HG02870 (cell line): ENCODE results near the gene ID4.

Experiments used
- ATAC-seq: cut with Tn5 transposase; IDR thresholded peaks from one replicate; pipeline ENCODE4 v1.9.1; 2021; ENCODE audit warnings: mild to moderate bottlenecking, moderate library complexity; ENCODE audit not compliant: unreplicated experiment

The ID4 gene

DNA sequence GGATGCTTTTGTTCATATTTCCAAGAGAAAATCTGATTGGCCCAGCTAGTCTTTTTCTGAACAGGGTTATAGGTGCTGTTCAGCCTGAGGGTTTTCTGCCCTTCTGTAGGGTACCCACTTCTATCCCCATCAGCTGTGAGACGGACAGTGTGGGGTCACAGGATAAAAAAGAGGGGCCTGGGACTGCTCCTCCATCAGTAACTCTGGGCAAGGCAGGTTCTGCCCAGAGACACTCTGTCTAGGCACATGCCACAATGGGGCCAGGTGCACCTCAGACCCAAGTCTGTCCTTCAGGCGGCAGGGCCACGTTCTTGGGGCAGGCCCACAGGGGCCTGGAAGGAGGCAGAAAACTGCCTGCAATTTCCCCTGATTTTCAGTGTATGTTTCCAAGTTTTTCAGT, 20.0 kb downstream of the ID4 start:
- ATAC-seq, result no peak

DNA sequence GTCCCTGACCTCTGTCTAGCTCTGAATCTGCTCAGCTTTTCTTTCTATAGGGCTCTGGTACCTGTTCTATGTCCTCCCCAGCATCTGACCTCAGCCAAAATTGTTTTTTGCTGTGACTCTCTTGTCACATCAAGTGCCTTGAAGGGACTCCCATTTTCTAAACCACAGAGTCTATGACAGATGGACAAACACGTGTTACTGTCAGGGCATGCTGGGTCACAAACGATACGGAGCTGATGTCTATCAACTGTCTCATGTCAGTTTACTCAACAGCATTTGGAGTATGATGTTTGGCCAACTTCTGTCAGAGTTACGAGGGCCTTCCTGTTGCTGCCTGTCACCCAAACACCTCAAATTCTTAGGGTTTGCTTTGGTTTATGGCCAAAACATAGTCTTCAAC, 20.5 kb downstream of the ID4 start:
- ATAC-seq, result no peak

DNA sequence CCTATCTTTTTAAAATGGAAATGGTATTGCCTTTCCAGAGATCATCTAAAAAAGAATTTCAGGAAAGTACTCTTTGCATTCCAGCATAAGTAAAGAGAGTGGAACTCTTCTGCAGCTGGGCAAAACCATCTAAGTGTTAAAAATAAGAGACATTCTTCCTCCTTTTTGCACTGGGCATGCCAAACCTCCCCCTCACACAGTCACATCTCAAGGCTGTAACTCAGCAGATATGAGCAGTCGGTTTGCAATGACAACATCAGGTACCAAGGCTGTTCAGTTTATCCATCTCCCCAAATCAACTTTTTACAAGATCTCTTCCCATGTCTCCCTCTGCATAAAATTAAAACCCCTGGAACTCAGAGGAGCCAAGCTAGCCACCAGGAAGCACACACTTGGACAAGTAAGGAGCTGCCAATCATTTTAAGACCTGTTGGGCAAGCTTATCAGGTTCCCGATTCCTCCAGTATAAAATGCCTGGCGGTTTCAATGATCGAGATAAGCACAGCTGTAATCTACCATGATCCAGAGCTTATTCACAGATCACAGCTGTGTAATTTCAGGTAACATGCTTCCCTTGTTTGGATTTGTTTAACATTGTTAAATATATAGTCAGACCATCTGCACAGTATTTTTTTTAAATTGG, 23.2 kb downstream of the ID4 start:
- ATAC-seq, result no peak

DNA sequence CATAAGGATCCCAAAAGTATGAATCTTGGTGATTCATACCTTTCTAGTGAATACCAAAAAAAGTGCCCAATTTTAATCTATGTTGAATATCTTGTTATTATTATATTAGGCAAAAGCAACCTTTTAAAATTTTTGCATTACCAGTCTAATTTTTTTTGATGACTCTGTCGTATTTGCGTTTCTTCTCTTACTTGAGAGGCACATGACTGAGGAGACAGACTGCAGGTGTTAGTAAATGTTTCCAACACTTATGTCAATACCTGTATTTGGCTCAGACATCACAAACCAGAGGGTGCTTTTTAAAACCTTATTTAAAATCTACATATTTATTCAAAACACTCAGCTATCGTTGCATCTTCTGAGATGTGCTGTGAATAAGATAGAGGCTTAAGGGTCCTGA, 27.1 kb downstream of the ID4 start:
- no peak for ATAC-seq

DNA sequence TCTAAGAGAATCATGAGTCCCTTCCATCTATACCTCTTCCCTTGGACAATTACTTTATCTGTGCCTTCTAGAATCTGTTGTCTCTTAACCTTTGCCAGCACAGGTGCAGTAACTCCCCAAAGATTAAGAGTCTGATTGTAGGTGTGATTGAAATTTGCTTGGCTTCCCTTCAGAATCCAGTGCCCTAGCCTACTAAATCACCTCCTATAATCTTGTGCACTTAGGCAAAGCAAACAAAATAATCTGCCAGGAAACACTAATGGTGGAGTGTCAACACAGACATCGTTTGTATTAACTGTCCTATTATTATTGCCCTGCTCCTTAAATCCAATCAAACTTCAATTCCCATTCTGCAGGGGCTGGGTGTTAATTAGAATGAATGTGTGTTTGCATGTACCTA, 28.0 kb downstream of the ID4 start:
- ATAC-seq, result no peak

DNA sequence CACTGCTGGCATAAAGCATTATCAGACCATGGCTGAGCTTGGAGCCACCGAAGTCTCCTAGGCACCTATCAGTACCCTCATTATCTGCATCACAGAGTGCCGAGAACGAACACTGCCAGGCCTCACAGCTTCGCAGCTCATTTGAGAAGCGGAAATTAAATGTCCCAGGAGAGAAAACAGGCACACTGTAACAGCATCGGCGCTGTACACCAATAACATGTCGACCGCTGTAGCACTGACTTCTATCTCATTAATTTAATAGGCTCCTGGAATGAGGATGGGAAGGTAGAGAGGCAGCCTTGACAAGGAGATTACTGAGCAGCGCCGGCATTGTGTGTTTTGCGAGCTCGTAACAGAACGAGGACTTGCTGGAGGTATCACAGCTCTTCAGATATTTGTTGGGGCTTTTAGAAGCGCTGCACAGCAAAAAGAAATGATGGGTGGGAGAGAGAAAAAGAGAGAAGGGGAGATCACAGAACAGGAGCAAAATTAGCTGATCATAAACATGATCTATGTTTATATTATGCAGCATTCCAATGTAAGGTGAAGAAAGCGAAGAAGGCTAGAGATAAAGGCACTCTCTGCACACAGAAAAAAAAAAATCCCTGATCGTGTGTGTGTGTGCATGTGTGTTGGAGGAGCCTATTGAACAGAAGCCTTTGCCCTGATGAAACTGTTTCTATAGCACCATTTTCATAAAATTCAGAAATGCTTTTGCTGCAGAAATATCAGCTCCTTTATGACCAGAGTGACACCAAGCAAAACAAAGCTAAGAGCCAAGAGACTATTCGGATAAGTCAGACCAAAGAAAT, 29.2 kb downstream of the ID4 start:
- ATAC-seq, result no peak

DNA sequence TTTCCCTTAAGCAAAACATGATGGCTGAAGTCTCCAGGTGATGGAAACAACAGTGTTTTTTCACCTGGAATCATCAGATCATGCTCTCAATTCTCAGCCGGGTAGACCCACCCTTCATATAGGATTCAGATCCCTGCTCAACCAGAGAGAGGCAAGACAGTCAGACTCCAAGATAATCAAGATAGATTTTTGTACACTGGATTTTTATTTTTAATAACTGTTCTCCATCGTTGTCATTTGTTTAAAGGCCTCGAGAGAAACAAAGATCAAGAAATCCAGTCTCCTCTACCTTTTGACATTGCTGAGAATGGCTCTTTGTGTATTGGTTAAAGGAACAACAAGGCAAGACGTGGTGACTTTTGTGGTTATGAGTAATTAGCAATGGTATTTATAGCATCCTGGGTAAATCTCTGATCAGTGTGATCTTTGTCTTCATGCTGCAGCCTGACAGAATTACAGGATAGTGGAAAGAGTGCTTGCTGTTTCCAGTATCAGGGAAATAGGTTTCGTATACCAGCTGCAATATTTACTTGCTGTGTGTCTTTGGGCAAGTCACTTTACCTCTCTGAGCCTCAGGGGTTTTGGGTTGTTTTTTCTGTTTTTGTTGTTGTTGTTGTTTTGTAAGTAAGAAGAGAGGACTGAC, 29.9 kb downstream of the ID4 start:
- no peak for ATAC-seq

DNA sequence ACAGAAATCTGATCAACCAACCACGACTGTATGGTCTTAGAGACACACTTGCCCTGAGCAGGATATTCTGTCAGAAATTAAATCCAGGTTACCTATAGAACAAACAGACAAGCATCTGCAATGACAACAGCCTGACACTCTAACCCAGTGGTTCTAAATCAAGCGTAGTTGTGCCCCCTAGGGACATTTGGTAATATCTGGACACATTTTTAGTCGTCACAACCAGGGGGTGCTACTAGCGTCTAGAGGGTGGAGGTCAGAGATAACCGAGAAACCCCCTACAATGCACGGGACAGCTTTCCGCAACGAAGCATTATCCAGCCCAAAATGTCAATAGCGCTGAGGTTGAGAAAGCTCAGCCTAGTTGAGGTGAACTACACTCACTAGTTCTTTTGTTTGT, 32.3 kb downstream of the ID4 start:
- no peak for ATAC-seq

DNA sequence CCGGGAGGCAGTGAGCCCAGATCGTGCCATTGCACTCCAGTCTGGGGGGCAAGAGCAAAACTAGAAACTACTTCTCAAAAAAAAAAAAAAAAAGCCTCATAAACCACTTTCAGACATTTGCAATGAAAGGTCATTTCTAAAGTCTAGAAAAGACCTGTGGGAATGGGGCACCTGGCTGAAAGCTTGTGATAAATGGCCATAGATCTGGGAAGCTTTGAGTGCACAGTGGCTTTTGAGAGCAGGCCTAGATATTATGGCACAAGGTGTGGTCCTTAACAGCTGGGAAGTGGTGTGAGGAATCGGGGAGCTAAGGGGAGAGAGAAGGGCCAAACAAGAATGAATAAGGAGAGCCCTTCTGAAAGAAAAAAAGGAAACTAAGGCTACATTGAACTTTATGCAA, 33.2 kb downstream of the ID4 start:
- no peak for ATAC-seq

DNA sequence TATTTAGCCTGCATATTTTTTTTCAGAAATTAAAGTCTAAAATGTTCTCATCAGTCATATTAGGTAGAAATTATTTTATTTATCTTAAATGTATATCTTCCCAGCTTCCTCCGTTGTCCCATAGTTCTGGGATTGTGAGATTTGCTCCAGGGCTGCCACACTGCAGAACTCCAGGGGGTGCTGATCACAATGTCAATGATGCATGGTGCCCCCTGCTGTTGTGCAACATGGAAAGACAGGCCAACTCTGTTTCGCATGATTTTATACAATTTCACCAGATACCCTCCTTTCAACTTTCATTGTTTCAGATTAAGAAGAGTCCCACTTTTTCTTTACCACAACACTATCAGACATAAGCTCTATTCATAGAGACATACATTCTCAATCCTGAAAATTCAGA, 35.9 kb downstream of the ID4 start:
- ATAC-seq, result no peak

DNA sequence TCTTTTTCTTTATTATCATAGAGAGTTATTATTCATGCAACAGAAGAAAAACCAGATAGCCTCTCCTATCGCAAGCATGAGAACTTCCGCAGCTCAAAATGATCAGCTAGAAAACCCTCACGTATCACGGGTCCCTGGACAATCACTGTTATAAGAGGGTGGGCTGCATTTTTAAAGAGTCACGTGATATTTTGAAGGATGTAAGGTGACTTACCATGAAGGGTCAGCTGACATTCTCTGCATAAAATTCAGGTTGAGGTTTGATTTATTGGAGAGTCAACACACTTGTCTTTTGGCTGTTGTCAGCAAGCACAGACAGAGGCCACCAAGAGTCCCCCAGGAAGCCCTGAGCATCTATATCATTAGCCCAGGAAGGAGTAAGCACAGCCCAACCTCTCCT, 39.5 kb downstream of the ID4 start:
- ATAC-seq, result no peak

DNA sequence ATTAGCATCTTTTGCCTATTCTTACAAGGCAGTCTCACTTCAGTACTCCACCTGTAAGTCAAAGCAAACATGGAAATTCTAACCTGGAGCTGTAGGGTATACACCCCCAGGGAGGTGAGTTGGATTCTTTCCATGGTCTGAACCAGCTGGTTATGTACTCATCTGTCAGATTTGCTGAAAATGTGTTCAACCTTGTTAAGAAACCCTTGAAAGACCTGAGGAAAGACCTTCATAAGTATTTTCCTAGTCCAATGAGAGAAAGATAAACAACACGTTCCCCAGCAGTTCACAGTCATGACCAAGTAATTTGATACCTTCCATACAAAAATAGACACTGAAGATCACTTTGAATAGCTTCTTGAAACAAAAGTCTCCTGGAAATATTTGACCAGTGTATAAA, 42.5 kb downstream of the ID4 start:
- ATAC-seq, result no peak

DNA sequence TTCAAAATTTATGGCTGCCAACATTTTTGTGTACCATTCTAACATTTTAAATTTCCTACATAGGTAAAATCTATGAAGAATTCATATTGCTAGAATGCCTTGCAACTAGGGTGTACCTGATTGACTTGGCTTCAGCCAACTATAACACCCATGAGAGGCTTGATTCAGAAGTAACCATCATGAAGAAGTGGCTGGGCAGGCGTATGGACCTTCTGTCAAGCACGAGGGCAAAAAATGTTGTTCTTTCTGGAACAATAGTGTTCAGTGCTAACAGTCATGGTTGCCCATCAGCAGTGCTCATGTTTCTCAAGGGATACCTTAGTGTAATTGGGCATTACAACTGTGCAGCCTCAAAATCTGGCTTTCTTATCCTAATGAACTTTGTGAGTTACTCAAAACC, 42.9 kb downstream of the ID4 start:
- no peak for ATAC-seq

DNA sequence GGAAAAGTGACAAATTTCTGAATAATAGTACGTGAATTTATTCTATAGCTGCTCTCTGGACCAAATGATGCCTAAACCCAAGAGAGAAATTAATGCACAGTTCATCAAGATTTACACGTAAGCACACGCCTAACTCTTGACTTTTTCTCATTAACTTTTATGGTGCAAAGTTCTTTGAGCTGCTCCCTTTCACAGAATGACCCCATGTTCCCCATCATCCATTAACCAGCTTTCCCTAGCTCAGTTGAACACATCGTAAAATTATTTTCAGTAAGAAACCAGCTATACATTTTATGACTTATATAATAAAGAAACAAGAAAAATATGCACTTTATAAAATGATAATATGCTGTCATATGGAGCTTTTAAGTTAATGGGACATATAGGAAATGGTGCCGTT, 54.3 kb downstream of the ID4 start:
- ATAC-seq, result no peak
